Measurements from ENCODE around the gene HSD3B7.

GRCh38 chr16:31010585-31011325 is 25.7 kb downstream of the HSD3B7 start, which contains the start of gene STX1B:
- TF ChIP-seq CTCF (IDR thresholded peaks at IDR 0.05), result no peak
- no peak for TF ChIP-seq EZH2 (IDR thresholded peaks at IDR 0.05; ENCODE audit: borderline replicate concordance, insufficient read depth, low read depth, low read length, poor library complexity, severe bottlenecking)
